Ovary (tissue), 9 donors: Measurements from ENCODE around the gene NR1D1. TPM values are rescaled to one million over a fixed set of nuclear protein-coding genes. Genes with fewer than 3 reads are reported as not detected.

Experiments used
- DNase-seq, 5 donors: peaks; one replicate each; pipeline ENCODE4 v3.0.0-alpha.2; 2019 to 2020
- H3K27ac ChIP-seq, 2 donors: fragments of 200-600 bp; one replicate each; pipeline versions ENCODE4 v1.5.1 to v1.8.0; 2019 to 2022
- H3K27me3 ChIP-seq: fragments of 200-600 bp; one replicate; pipeline ENCODE4 v1.8.0; 2022
- H3K36me3 ChIP-seq: fragments of 200-600 bp; sonication (generic); one replicate; pipeline ENCODE4 v1.5.1; 2019
- H3K4me1 ChIP-seq: one replicate; pipeline ENCODE4 v1.8.1; 2013; ENCODE audit warnings: mild to moderate bottlenecking, moderate library complexity; ENCODE audit not compliant: insufficient read depth
- H3K4me3 ChIP-seq: fragments of 200-600 bp; sonication (generic); one replicate; pipeline ENCODE4 v1.5.1; 2017
- H3K9me3 ChIP-seq, 2 donors: fragments of 200-600 bp in 1 of 2; sonication (generic) in 1 of 2; one replicate each; pipeline versions ENCODE4 v1.5.1 to v1.8.1; 2013 to 2019; ENCODE audit warnings: mild to moderate bottlenecking in 1 of 2, moderate library complexity in 1 of 2
- EP300 ChIP-seq: sonication (generic); formaldehyde crosslinking; IDR thresholded peaks from one replicate; pipeline ENCODE4 v1.6.1; 2017; ENCODE audit warnings: antibody characterized with exemption
- POLR2A ChIP-seq: fragments of 450-650 bp; IDR thresholded peaks from one replicate; pipeline ENCODE4 v1.6.1; 2017; ENCODE audit warnings: antibody characterized with exemption, mild to moderate bottlenecking, moderate library complexity
- WGBS, 3 donors: extraction: QIAGEN DNeasy Blood & Tissue Kit in 1 of 3; methylation state at CpG; one replicate each; pipeline versions ENCODE4 v1.1.5 to v1.1.7; 2013 to 2017; 5-methylcytosine and 5-hydroxymethylcytosine counted together
- intact Hi-C, 4 donors: fragments of 100-400 bp; cut with DNase I; formaldehyde crosslinking; loops; one replicate each; pipeline versions ENCODE4 v1.11.0 to v1.15.1; 2022 to 2023
- polyA plus RNA-seq, 2 donors: library from polyadenylated mRNA; stranded (reverse); fragments of 200-250 nt in 1 of 2; fragments of 350-450 nt in 1 of 2; fragmentation: Illumina TruSeq in 1 of 2; extraction: RNeasy Lipid Tissue Mini Kit (QIAGEN cat#74804) in 1 of 2; gene quantifications; one replicate each; pipeline ENCODE4 v1.2.3, GENCODE V29; 2013 to 2014
- total RNA-seq, 7 donors: library from RNA; depleted of rRNA in 2 of 7; stranded (reverse); fragments of >200 nt in 2 of 7; fragmentation: NEBNext Ultra II Directional in 3 of 7; extraction: Animal tissue kit (Norgen Biotek cat#: 25700) in 3 of 7; gene quantifications; one replicate each; pipeline versions ENCODE4 v1.1.0 to v1.2.4, GENCODE V29; 2016 to 2023
- TF ChIP-seq, protein P1 (sequence below), 3 donors: fragments of 450-650 bp in 2 of 3; fragments of 200-600 bp in 1 of 3; IDR thresholded peaks; one replicate each; pipeline versions ENCODE4 v1.5.1 to v1.8.0; 2016 to 2022; ENCODE audit warnings: antibody characterized with exemption in 3 of 3, mild to moderate bottlenecking in 1 of 3
- donor health status: DM: no; HTN: no; CAD: no; lungs with moderate emphysema.
- donor health status: DM: no; HTN: no; CAD: no.
- donor health status: Bipolar disorder and iron deficiency.
- donor health status: DM: yes; HTN: yes; CAD: no.
- donor health status: DM: no; HTN: no; CAD: no.
- donor health status: DM: yes; HTN: yes; CAD: no.

The NR1D1 gene
- total and polyA plus RNA-seq, 9 donors, result 10.7 to 73.8 (median 23.7) TPM

DNA sequence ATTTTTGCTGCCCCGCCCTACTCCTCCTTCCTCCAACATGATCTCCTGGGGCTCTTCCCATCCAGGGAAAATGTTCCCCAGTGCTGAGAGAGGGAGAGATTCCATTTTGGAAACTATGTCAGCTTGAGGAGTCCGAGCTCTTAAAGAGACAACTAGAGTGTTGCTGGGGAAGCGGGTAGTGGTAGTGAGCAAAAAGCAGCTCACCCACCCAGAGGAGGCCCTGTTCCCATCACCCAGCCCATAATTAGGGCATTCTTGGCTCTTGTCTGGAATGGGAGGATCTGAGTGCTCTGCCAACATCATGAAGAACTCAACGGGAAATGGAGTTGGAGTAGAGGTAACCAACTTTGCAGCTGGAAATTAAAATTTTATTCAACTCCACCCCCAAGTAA is 12.3 kb upstream of the NR1D1 start:
- H3K4me1 ChIP-seq, result peaks cover 19% of the 10 kb centered on the region
- TF ChIP-seq EP300 (no peak), POLR2A (no peak)
- TF ChIP-seq, protein P1, sequence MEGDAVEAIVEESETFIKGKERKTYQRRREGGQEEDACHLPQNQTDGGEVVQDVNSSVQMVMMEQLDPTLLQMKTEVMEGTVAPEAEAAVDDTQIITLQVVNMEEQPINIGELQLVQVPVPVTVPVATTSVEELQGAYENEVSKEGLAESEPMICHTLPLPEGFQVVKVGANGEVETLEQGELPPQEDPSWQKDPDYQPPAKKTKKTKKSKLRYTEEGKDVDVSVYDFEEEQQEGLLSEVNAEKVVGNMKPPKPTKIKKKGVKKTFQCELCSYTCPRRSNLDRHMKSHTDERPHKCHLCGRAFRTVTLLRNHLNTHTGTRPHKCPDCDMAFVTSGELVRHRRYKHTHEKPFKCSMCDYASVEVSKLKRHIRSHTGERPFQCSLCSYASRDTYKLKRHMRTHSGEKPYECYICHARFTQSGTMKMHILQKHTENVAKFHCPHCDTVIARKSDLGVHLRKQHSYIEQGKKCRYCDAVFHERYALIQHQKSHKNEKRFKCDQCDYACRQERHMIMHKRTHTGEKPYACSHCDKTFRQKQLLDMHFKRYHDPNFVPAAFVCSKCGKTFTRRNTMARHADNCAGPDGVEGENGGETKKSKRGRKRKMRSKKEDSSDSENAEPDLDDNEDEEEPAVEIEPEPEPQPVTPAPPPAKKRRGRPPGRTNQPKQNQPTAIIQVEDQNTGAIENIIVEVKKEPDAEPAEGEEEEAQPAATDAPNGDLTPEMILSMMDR (IDR thresholded peaks at IDR 0.05), result no peak
- no peaks in the 10 kb centered on the region for H3K27me3 ChIP-seq
- WGBS, 3 donors, result 19 to 28% (median 24%) methylated on average over 4 of the region's 4 CpGs
- no peaks in the 10 kb centered on the region for H3K9me3 ChIP-seq
- intact Hi-C loops, result loop anchor here in 3 of 4 donors (5.0 to 10.0 kb wide), 5 partner anchors 40 to 95 kb away; partner anchors contain the start of genes CSF3 (in 1 of the 3) and THRA (in 1 of the 3)
- no peaks in the 10 kb centered on the region for H3K36me3 ChIP-seq
- peak overlapping the region; percentile 89 to 91 for H3K27ac ChIP-seq
- no peak overlapping the region for H3K4me3 ChIP-seq
- DNase-seq, result peak in 4 of 5 donors; percentile 27 to 58 (median 36)

DNA sequence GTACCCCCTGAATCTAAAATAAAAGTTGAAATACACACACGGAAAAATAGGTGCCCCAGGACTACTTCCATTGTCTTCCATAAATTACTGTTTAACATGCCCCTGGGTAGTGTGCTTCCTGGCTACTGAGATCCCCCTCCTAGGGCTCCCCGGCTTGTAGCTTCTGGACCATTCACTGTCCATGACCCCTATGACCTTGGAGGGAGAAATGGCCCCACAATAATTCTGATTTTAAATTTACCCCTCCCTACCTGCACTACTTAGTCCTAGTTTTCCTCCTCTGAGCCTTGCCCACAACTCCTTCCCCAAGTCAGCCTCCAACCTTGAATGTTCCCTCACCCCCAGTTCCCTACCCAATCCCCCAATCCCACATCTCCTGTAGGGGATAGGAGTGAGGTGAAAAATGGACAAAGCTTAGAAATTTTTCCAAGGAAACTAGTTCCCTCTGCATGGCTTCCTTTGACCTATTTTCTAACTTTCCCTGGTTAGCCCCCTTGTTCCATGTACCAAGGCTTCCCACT is 11.9 kb upstream of the NR1D1 start:
- H3K27ac ChIP-seq, result peak overlapping the region; percentile 89 to 91
- no peaks in the 10 kb centered on the region for H3K27me3 ChIP-seq
- no peaks in the 10 kb centered on the region for H3K9me3 ChIP-seq
- no peaks in the 10 kb centered on the region for H3K36me3 ChIP-seq
- 2 to 12% (median 2%) methylated on average over 2 of the region's 2 CpGs for WGBS, 3 donors
- intact Hi-C loops, result loop anchor here in 3 of 4 donors (5.0 to 10.0 kb wide), 5 partner anchors 40 to 95 kb away; partner anchors contain the start of genes CSF3 (in 1 of the 3) and THRA (in 1 of the 3)
- H3K4me1 ChIP-seq, result peaks cover 23% of the 10 kb centered on the region
- TF ChIP-seq EP300, result no peak
- TF ChIP-seq, protein P1 (IDR thresholded peaks at IDR 0.05), result no peak
- TF ChIP-seq POLR2A, result no peak
- DNase-seq, result peak in 2 of 5 donors; percentile 29 to 32
- H3K4me3 ChIP-seq, result no peak overlapping the region

DNA sequence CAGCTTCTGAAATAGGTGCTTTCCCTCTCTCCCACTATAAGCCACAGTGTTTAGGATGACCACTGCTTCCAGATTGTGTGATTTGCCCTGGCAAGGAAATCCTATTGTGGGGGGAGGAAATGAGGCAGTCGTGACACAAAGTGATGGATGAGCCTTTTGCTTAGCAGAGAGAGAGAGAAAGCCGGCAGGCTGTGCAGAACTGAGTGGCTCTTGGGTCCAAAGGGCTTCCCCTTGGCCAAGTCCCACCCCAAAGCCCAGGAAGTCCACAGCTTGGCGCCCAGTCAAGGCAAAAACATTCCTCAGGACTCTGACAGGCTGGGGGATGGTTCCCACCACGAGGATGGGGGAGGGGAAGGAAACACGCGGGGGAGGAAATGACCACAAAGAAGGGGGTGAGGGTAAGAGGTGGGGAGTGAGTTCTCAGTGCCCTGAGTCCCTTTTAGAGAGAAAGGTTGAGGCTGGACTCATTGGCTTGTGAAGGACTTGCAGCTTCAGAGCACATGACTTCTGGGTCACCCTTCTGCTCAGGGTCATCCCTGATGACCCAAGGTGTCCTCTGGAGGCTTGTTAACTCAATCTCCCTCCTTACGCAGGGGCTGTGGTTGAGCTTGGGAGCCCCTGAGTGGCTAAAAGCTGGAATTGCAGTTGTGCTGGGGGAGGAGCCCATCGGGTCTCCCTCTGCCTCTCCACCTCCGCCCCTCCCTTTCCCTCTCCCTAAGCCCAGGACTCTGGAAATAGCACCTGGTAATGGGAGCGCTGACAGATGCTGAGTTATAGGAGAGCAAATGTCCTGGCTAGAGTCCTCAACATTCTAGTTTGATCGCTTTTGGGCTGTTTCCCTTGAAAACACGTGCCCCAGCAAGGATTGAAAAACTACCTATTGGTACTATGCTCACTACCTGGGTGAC is 11.1 kb upstream of the NR1D1 start:
- DNase-seq, result peak; percentile 95 to 99 (median 97)
- intact Hi-C loops, result loop anchor here in 3 of 4 donors (5.0 to 10.0 kb wide), 5 partner anchors 39 to 94 kb away; partner anchors contain the start of genes CSF3 (in 1 of the 3) and THRA (in 1 of the 3)
- peaks cover 27% of the 10 kb centered on the region for H3K4me1 ChIP-seq
- peak overlapping the region; percentile 89 to 91 for H3K27ac ChIP-seq
- TF ChIP-seq EP300 (peak; percentile 77), POLR2A (no peak)
- TF ChIP-seq, protein P1 (IDR thresholded peaks at IDR 0.05), result peak; percentile 58 to 95 (median 91)
- no peaks in the 10 kb centered on the region for H3K36me3 ChIP-seq
- 0 to 1% (median 1%) methylated on average over 12 of the region's 12 CpGs for WGBS, 3 donors
- H3K4me3 ChIP-seq, result no peak overlapping the region
- no peaks in the 10 kb centered on the region for H3K27me3 ChIP-seq
- no peaks in the 10 kb centered on the region for H3K9me3 ChIP-seq

DNA sequence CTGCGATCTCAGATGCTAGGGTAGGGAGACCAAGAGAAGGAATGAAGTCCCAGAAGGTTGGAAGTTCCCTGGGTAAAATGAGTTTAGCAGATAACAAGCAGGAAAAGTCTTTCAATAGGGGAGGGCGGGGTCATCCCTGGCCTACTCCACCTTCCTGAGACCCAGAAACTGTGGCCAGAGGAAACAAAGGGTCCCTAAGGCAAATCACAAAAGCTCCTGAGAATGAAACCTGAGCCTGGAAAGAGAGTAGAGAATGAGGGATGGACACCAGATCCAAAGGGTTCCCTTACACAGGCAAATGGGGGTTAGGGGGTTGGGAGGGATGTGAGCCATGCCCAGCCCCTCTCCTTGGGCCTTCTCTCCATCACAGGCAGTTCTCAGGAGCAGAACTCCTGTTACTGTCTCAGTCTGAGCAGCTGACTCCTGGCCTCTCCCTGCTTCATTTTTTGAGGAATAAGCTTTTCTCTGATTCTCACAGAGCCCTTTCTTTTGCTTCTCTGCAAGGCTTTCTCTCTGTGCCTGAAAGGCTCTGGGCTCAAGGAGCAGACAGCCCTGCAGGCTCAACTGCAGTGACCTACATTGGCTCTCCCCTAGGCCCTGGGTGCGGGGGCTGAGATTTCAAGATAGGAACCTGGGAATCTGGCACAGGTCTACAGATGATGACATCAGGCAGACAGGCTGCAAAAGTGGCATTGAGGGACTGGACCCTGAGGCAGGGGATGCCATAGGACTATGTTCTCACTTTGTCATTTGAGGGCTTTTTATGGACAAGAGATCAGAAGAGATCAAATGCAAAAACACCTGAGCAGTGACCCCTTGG is 9.8 kb upstream of the NR1D1 start:
- Histone ChIP-seq H3K36me3 (no peaks in the 10 kb centered on the region), H3K27ac (peak overlapping the region; percentile 89 to 91), H3K4me3 (no peak overlapping the region), H3K4me1 (peaks cover 38% of the 10 kb centered on the region), H3K27me3 (no peaks in the 10 kb centered on the region), H3K9me3 (no peaks in the 10 kb centered on the region)
- peak in 4 of 5 donors; percentile 21 to 55 (median 50) for DNase-seq
- TF ChIP-seq POLR2A (no peak), EP300 (no peak)
- TF ChIP-seq, protein P1 (IDR thresholded peaks at IDR 0.05), result no peak
- 72 to 73% (median 73%) methylated on average over 3 of the region's 3 CpGs for whole genome bisulfite sequencing, 3 donors
- intact Hi-C loops, result loop anchor here in 3 of 4 donors (5.0 to 10.0 kb wide), 5 partner anchors 38 to 93 kb away; partner anchors contain the start of genes CSF3 (in 1 of the 3) and THRA (in 1 of the 3)
